Stimulated activated CD4-positive, alpha-beta T cell treated with anti-CD3 and anti-CD28 coated beads, Interleukin-12 subunit alpha, Interleukin-12 subunit beta, amount 100 ng/mL, for 24 hours (primary cell): Measurements from ENCODE around the gene ACTL8.

Source experiments
- DNase-seq, 2 experiments: peaks; one replicate each; pipeline ENCODE4 v3.0.0-alpha.2; 2020; ENCODE audit warnings: low read depth in 2 of 2

Gene ACTL8, protein sequence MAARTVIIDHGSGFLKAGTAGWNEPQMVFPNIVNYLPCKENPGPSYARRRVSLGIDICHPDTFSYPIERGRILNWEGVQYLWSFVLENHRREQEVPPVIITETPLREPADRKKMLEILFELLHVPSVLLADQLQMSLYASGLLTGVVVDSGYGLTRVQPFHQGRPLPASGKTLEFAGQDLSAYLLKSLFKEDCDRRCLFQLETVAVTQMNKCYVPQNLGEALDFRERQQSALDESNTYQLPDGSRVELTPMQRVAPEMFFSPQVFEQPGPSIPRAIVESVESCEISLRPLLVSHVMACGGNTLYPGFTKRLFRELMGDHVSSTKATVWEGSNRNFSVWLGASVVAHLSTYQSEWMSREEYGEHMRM

GRCh38 chr1:17755120-17755519 is at the start of gene ACTL8:
TSS of gene ACTL8 (plus strand) at chr1:17755333. CDS start at chr1:17823009, 67,676 bp downstream.
- DNase-seq, result no peak

DNA sequence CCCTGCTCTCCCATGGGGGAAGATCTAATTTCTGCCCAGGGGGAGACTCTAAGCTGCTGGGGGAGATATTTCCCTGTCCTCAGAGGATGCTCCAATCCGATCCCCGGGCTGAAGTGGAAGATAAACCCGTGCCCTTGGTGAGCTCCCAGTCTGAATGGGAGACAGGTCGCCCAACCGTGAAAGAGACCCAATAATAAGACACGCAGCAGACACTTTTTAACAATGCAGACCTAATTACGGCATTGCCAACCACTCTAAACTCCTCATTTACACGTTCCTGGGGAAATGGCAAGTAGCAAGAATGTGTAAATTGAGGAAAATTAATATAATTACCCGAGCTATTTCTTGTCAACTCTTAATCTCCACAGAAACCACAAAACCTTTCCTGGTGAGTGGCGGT is 48.7 kb upstream of the ACTL8 start:
- no peak for DNase-seq

DNA sequence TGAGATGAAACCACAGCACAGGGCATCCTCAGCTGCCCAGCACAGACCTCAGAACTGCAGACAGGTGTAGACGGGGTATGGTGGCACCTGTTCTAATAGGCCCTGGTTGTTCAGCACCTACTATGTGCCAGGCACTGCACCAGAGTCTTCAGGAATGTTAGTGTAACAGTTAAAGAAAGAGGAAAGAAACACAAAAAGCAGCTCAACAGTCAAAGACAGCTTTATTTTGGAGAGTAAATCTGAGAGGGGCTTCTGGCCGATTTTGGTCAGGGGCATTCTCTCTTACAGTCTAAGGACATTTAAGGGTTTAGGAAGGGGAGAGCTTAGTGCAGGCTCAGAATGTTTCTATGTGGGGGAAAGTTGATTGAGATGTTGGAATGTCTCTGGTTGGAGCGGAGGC is 45.2 kb upstream of the ACTL8 start:
- no peak for DNase-seq

DNA sequence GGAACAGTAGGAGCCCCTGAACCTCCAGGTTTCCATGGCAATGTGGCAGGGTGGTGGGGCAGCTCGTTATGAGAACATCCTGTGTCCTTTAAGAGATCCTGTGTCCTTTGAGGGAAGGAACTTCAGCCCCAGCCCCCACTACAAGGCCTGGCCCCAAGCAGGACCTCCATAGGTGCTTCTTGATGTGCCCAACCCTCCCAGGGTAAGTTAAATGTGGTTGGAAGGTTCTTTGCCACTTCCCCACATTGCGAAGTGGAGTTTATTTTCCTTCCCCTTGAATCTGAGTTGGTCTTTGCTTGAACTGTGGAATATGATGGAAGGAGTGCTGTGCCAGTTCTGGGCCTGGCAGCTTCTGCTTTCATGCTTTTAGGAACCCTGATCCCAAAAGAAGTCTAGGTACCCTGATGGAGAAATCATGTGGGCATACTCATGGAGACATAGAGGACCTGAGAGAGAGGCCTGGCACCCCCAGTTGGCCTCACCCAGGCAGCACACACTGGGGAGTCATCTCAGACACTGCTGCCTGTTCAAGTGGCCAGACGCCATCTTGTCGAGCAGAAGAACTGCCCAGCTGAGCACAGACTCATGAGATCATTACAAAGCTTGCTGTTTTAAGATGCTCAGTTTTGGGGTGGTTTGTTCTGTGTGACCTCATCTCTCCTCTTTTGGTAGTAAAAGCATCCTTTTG is 44.1 kb upstream of the ACTL8 start:
- no peak for DNase-seq

DNA sequence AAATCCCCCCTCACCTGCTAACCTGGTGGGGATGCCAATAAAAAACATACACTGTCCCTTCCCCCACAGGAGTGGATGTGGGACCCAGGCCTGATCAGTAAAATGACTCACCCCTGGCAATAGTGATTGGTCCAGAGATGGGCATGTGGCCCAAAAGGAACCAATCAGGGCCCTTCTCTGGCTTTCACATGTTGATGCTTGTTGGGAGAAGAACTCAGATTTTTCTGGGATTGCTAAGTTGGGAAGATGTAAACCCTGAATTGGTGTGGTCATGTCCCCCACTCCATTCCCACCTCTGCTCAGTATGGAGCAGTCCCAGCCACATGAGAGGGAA is 43.6 kb upstream of the ACTL8 start:
- no peak for DNase-seq

- no peak for DNase-seq
Measured at GRCh38 chr1:17711941-17712340, 43.2 kb upstream of the ACTL8 start.

DNA sequence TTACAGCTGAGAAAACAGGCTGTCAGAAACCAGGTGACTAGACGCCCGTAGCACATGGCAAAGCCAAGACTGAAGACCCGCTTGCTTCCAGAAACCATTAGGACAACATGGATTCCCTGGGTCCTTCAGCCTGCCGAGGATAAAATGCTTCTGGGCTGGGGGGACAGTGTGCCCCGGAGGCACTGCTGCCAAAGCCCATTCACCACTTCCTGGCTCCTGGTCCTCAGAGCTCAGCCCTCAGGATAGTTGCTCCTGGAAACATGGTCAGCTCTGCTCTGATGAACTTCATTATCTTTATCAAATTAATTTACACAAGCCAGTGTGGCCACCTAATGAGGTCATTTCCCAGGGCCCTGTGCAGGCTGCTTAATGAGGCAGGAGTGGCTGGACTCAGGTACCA is 41.1 kb upstream of the ACTL8 start:
- no peak for DNase-seq

- DNase-seq, result no peak
Measured at GRCh38 chr1:17717594-17718535, 37.3 kb upstream of the ACTL8 start.

GRCh38 chr1:17719874-17720273 is 35.3 kb upstream of the ACTL8 start:
- DNase-seq, result no peak

DNA sequence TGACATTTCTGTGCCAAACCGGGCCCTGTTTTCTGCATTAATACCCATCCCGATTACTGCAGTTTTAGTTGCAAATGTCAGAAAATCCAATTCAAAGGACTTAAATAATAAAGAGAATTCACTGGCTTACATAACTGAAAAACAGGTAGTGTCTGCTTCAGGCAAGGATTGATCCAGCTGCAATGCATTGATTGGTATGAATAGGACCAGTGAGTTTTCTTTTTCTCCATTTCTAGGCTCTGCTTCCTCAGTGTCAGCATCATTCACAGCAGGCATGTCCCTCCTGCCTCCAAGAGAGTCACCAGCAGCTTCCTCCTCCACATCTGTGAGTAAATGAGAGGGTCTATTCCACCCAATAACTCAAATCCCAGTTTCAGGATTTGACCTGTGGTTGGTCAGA is 33.7 kb upstream of the ACTL8 start:
- no peak for DNase-seq

GRCh38 chr1:17723684-17724083 is 31.4 kb upstream of the ACTL8 start:
- no peak for DNase-seq

DNA sequence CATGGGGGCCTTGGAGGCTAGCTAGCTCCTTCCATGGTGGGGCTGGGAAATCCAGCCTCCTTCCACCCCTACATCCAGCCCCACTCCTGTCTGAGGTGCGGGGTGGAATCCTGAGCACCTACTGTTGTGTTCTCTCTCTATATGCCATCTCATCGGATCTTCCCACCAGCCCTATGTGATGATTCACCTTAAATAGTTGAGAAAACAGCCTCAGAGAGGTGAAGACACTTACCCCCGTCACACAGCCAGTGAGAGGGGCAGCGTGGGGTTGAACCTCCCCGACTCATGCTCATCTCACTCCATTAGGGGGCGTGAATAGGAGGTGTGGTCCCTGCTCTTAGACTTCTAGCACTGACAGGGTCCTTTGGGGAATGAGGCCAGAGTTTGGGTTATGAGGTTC is 31.0 kb upstream of the ACTL8 start:
- DNase-seq, result no peak

DNA sequence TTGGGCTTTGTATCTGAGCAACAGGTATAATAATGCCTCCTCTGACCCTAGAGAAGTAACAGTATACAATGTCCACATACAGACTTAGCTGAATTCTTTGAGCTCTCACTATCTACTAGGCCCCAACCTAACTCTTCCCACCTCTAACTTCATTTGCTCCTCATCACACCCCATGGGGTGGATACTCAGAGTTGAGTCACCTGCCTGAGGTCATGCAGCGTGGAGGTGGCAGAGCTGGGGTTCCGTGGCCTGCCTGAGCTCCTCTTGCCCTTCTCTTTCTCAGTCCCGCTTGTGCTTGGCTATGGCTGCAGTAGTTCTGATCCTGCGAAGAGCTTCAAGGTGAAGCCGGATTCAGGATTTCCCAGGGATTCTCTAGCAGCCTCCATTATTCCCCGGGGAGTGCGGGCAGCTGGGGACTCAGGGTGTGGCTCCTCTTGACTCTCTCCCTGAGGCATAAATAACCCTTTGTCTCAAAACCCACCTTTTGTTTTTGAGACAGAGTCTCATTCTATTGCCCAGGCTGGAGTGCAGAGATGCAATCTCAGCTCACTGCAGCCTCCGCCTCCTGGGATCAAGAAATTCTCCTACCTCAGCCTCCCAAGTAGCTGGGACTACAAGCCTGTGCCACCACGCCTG is 29.9 kb upstream of the ACTL8 start:
- no peak for DNase-seq

DNA sequence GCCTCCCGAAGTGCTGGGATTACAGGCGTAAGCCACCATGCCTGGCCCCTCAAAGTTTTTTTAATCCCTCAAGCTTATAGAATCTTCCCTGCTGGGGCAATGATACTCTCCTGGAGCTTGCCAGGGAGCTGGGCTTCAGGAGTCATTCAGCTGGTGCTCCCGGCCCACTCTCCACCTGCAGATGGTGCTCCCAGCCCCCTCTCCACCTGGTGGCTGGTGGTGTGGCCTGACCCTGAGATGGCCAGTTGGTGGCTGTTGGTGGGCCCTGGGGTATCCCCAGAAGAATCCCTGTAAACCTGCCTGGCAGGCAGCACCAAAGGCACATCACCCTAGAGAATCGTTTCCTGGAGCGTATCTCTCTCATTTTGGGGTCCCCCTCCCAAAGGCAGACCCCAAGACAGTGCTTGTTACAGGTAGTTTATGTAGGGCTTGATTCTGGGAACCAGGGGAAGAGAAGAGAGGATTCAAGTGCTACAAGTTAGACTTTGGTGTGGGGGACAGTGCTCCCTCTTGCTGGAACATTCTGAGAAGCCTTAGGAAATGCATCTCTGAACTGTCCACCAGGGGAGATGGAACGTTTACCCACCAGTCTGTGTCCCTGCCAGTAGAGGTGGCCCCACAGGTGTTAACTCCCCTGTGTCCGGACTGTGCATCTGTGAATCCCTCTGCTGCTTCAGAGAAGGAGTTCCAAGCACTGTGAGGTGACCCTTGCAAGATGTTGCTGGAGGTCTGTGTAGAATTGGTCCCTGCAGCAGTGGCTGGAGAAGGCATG is 29.1 kb upstream of the ACTL8 start:
- DNase-seq, result no peak

GRCh38 chr1:17728123-17728712 is 26.9 kb upstream of the ACTL8 start:
- no peak for DNase-seq

DNA sequence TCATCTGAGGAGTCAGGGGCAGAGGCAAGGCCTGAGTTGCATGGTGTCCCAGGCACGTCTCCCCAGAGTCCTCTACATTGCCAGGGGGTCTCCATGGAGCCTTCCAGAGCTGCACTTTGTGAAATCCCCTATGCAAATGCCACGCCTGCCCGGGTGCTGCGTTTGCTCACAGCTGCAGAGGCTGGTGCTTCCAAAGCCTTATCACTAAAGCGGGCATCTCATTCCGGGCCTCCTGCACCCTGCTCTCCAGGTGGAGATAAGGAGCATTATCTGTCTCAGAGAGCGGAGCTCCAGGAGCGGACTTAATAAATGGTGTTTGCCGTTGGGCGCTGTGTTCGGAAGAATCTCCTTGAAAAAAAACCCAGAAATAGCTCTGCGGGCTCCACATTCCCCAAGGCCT is 25.9 kb upstream of the ACTL8 start:
- DNase-seq, result no peak

- no peak for DNase-seq
Measured at GRCh38 chr1:17729909-17730308, 25.2 kb upstream of the ACTL8 start.

DNA sequence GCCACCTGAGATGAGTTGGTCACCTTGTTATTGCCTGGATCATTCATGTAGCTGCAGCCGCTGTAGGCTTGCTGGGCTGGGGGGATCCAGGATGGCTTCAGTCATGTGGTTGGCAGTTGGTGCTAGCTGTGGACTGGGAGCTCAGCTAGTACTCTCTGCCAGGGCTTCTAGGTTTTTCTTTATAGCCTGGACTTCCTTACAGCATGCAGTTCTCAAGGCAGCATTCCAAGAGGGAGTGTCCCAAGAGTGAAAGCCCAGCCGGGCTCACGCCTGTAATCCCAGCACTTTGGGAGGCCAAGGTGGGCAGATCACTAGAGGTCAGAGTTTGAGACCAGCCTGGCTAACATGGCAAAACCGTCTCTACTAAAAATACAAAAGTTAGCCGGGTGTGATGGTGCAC is 23.7 kb upstream of the ACTL8 start:
- DNase-seq, result no peak

GRCh38 chr1:17732475-17732874 is 22.7 kb upstream of the ACTL8 start:
- no peak for DNase-seq

DNA sequence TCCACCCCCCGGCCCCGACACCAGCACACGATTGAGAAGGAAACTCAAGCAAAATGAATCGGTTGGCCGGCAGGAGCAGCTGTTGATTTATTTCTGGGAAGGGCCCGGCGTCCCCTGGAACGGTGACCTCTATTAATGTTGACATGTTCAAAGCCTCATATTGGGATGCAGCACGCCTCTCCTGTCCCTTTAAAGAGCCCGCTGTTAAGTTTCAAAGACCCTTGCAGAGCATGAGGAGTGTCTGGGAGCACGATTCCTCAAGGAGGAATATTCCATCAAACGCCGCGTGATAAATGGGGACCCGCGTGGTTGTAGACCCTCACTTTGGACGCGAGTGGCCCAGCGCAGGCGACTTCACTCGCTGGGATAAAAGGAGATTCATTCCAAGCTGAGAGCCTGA is 21.5 kb upstream of the ACTL8 start:
- DNase-seq, result no peak

GRCh38 chr1:17734609-17735008 is 20.5 kb upstream of the ACTL8 start:
- DNase-seq, result no peak
